ENCODE data around the gene DUSP2.
"Not testable (repeated sequence)": the region's sequence is repeated elsewhere in the genome, so short reads cannot be mapped to it uniquely, and the experiment has no call there.

Gene DUSP2

DNA sequence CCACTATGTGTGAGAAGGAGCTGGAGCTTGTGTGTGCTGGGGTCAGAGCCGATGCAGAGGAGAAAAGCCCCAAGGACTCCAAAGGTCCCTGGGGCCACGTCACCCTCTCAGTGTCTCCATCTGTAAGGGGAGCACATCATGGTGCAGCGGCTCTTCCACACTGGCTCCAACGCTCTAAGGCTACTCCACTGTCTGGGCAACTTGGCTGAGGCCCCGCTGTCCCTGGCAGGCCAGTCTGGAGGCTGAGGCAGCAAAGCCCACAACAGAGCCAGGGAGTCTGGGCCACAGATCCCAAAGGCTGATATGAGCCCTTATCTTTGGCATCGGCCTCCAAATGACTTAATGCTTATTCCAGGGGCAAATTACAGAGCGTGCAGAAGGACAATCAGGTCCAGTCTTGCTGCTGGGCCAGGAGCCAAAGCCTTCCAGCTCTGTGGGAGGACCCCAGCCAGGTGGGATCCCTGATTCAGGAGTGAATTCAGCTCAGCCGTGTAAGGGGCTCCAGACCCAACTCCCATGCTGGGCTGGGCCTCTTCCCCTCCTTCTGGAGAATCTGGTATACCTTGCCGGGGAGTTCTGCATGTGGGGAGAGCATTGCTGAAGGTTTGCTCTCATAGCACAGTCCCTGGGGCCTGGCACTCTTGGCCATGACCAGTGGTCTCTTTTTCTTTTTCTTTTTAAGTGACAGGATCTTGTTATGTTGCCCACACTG lies 1.8 kb upstream of the DUSP2 start:
- no peak for DNase-seq (ENCODE audit: low read depth)

DNA sequence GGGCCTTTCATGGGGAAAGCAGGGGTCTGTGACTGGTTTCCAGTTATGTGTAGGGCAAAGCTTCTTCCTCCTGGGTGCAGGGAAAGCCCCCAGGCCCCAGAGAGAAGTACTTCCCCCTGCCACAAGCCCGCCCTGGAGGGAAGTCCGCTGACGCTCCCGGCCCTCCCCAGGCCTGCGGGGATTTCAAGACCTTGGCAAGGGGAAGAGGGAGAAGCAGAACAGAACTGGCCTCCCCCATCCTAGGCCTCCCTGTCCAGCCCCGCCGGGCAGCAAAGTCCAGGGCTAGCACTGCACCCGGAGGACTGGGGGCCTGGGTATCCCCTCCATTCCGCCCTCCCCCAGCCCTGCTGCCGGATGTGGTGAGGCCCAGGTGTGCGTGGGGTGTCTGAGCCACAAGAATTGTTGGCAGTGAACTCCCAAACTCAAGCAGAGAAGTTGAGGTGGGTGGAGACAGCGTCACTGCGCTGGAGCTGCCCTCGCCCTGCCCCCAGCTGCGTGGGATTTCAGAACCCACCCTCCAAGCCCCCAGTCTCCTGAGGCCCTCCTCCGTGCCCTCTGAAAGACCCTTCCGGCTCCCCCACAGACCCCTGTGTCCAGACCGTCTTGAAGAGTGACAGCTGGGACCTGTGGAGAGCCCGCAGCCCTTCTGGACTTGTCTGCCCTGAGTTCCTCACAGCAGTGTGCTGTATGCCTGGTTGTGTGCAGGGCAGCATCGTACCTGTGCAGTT lies 1.1 kb upstream of the DUSP2 start:
- DNase-seq (ENCODE audit: low read depth): no peak

DNA sequence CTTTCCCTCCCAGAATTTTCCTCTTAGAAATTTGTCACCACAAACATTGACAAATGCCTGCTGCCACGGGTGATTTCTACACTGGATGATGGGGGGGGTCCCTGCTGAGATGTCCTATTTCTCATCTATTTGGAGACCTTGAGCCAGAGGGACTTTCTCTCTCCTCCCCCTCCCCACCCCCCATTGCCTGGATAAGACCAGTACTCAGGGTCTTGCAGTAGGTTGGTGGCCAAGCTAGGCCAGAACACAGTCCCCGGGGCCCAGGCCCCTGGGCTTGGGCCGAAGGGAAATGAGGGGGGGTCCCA lies 560 bp upstream of the DUSP2 start:
- no peak for DNase-seq (ENCODE audit: low read depth)

DNA sequence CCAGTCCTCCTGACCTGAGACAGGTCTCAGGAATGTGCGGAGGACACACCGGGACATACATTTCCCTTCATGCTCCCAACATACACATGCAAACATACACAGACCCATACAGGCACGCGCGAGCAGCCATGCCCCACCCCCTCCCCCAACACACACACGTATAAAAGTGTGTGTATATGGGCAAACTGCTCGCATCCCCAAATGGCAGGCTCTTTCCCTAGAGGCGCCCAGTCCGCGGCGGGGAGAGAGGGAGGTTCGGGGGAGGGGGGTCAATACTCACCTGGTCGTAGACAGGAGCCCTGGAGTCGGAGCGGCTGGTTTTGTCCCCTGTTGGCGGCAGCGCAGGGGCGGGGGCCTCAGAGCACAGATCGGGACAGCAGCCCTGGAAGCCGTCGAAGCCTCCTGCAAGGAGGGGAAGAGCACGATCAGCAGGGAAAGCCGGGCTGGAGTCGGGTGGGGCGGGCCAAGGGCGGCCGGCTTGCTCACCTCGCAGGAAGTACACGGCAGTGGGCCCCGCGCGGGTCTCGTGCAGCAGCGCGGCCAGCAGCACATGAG lies 682 bp downstream of the DUSP2 start:
- DNase-seq (ENCODE audit: low read depth): no peak

DNA sequence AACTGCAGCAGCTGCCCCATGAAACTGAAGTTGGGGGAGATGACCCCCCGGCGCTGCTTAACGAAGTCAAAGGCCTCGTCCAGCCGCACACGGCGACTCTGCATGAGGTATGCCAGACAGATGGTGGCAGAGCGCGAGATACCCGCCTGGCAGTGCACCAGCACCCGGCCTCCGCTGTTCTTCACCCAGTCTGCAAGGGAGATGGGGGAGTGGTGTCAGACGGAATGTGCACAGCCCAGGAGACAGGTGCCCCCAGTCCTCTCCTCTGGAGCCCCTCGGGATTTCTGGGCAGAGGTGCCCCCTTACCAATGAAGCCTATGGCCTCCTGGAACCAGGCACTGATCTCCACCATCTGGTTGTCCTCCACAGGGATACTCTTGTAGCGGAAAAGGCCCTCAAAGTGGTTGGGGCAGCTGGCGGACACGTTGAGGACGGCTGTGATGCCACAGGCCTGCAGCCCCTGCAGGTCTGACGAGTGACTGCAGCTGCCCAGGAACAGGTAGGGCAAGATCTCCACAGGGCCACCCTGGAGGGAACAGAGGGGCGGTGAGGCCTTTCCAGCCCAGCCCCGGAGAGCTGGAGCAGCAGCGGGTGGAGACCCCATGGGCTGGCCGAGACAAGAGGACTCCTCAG lies 1.3 kb downstream of the DUSP2 start:
- no peak for DNase-seq (ENCODE audit: low read depth)

DNA sequence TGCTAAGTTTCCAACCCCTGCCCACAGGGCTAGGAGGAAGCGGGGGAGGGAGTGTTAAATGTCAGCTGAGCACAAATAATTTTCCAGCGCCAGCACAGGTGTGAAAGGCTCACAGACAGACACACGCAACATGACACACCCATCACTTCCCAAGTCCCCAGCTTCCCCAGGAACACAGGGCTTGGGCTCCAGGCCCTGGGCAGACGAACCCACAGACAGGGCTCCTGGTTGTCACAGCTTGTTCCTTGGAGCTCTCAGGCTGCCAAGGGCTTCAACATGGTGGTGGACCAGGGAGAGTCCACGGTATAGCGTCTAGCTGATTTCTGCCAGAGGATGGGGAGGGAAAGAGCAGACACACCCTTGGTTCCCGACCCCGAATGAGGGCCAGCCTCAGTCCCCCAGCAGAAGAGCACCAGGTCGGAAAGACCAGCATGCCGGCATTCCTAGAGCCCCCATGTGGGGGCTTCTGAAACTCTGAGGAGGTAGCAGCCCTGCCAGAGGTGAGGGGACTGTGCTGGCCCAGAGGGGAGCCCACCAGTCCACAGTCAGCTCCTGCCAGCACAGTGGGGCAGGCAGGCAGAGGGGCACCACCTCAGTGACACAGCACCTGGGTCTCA lies 1.9 kb downstream of the DUSP2 start:
- DNase-seq (ENCODE audit: low read depth): no peak

DNA sequence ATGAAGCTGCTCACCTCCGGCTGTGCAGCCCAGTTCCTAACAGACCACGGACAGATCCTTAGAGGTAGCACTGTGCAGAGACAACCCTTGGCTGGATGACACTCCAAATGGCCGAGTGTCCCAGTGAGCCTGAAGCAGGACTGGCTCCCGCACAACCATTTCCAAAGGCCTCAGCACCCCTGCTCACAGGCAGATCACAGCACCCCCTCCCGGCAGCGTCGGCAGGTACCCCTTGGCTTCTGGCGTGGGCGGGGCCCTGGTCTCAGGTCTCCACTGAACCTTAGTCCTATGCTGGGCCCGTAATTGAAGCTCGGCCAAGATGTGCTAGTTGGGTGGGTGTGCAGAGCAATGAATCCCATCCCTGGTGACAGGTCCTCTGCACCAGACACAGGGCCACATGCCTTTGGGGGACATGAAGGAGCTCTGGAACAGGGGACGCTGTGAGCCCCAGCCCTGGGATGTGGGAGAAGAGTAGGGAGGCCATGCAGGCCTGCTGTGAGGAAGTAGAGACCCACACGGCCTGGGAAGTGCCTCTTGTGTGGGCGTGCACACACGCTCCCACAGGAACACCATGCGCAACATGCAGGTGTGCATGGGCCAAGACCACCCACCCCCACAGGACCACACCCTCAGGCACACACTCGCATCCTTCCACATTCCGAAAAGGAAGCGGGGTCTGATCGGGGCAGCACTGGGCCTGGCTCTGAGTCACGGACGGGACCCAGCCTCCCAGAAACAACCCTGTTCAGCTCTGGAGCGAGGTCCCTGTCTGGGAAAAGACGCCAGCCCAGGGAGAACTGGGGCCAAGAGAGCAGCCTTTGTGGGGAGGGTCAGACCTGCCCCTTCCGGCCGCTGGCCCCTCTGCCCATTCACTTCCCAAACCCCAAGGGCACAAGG lies 2.8 kb downstream of the DUSP2 start:
- DNase-seq (ENCODE audit: low read depth): no peak

DNA sequence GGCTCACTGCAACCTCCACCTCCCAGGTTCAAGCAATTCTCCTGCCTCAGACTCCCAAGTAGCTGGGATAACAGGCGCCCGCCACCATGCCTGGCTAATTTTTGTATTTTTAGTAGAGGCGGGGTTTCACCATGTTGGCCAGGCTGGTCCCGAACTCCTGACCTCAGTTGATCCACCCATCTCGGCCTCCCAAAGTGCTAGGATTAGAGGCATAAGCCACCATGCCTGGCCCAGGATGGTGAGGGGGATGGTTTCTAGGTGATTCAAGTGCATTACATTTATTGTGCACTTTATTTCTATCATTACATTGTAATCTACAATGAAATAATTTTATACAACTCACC lies 3.6 kb downstream of the DUSP2 start:
- not testable (repeated sequence) for DNase-seq (ENCODE audit: low read depth)

DNA sequence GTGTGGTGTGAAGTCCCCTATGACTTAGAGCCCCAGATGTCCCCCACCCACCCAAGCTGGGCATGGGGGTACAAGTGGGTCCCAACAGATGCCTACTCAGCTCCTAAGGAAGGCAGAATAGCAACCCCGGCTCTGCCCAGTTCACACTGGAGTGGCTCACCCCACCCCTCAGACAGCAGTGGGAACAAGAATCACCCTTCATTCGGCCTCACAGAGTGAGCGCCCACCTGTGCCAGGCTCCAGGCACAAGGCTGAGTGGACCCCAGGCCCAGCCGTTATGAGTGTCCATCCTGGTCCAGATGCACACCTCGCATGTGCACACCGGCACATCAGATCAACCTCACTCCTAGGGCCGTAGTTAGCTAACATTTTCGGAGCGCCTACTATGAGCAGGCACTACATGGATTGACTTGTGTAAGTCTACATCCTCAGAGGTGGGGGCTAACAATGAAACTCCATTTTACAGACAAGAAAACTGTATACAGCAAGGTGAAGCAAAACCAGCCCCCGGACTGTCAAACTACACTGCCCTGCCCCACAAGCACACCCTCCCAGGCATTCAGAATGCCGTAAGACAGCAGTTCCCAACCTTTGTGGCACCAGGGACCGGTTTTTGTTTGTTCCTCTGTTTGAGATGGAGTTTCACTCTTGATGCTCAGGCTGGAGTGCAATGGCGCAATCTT lies 4.2 kb downstream of the DUSP2 start:
- no peak for DNase-seq (ENCODE audit: low read depth)

DNA sequence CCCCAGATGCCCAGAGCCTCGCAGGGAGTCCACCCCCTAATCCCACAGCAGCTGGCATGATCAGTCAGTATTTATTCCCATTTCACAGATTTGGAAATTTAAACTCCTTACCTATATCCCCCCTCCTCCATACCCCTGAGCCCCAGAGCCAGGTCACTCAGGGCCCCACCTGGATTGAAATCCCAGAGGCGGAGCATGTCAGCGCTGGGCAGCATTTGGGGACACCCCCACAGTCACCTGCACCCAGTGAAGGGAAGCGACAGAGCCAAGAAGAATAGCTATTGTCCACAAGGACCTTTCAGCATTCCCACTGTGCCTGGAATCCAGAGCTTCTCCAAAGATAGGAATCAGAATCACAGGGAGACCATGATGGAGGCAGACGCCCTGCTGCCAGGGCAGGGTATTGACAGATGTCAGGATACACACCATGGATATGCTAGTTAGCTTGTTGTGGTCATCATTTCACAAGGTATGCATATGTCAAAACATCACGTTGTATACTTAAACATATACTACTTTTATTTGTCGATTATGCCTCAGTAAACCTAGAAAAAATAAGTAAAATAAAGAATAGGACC lies 6.0 kb downstream of the DUSP2 start:
- DNase-seq (ENCODE audit: low read depth): no peak

DNA sequence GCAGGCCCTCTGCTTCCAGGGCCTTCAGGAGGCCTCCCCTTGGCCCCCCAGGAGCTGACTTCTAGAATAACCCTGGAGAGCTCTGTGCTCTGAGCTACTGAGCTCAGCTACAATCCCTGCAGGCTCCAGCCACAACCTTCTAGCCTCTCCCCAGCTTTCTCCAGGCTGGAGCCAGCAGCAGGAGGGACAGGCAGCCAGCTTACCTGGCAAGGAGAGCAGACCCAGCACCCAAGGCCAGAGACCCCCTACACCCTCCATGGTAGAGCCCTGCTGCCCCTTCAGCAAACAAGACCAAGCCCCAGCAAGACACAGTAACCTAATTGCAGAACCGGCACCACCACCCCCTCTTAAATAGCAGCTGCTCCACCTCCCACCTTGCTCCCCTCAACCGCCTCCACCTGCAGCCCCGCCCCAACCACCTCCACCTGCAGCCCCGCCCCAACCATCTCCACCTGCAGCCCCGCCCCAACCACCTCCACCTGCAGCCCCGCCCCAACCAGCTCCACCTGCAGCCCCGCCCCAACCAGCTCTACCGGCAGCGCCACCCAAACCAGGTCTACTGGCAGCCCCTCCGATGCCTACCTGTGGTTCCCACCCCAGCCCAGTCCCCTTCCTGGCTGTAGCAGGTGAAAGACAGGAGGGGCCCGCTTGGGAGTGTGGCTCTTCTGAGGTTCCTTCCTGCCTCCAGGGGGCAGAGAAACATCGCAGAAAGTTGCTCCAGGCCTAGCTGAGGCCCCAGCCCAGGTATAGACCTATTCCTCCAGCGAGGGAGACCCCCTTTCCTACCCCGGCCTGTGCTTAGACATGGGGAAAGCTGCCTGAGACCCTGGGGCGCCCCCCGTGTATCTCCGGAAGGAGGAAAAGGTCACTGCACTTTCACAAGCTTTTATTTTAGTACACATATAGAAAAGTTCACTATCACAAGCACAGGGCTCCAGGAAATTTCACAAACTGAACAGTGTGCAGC lies 6.8 kb downstream of the DUSP2 start, which contains the start of gene ASTL:
ASTL (minus strand) TSS at position 324 of the 967 bp plus-strand sequence; CDS start at position 258, 66 bp downstream.
- no peak for DNase-seq (ENCODE audit: low read depth)

DNA sequence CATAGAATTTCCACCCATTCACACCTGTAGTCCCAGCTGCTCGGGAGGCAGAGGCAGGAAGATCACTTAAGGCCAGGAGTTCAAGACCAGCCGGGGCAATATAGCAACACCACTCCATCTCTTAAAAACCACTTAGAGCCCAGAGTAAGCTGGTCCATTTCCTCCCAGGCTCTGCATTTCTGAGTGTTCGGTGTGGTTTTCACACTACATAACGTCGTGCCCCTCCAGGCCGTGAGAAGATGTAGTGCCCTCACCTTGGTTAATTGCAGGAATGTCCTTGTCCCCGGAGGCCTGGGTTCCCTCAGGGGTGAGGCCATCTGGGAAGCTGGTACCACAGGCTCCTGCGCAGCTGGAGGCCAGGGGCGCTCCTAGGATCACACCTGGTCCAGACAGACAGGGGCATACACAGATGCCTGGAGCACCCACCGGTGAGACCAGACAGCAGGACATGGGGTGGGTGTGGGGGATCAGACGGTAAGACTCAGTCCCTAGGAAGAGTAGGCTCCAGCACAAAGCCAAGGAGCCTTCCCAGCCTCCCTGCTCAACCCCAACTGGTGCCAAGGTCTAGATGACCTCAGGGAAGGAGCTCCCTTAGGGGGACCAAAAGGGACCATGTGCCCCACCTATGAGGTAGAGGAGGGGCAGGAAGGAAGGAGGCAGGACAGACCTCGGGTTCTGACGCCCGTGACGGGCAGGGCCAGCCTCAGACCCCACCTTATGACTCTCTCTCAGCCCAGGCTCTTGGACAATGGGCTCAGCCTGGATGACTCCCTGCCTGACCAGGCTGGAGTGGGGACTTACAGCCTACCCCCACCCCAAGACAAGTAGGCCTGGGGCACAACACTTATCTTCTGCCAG lies 7.7 kb downstream of the DUSP2 start:
- no peak for DNase-seq (ENCODE audit: low read depth)

DNA sequence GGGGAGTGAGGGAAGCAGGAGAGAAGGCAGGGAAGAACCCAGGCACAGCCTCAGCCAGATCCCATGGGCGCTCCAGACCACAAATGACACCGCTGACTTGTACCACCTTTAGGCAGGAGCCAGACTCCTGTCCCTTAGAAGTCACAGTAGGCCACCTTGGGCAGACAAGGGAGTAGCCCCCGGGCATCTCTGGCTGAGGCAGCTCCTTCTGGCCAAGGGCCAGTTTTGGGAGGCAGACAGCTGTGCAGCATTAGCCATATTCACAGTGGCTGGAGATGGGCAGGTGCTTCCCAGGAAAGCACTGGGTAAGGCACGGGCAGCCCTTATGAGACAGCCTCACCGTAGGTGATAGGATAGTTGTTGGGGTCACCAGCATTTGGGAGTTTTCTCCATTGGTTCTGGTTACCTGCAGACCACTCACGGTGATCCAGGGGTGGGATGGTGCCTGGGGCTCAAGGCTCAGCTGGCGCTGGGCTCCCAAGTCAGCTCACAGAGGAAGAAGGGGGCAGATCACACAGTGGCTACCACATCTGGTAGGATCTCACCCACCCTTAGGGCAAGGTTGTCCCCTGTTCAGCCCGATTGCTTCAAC lies 9.0 kb downstream of the DUSP2 start:
- DNase-seq (ENCODE audit: low read depth): no peak

DNA sequence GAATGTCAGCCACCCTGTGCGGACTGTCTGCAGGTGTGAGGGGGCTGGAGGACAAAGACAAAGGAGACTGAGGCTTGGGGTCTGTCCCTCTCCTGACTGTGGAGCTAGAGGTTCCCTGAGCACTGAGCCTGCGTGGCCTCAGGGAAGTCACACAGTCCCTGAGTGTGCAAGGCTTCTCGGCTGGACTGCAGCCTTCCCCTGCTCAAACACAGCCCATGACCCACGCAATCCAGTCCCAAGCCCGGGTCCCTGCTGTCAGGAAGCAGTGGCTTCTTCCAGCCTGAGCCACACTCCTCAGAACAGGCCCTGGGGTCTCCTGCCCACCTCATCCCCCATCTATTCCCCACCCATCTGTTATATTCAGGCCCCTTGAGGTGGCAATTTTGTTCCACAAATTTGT lies 9.6 kb downstream of the DUSP2 start:
- DNase-seq (ENCODE audit: low read depth): no peak

DNA sequence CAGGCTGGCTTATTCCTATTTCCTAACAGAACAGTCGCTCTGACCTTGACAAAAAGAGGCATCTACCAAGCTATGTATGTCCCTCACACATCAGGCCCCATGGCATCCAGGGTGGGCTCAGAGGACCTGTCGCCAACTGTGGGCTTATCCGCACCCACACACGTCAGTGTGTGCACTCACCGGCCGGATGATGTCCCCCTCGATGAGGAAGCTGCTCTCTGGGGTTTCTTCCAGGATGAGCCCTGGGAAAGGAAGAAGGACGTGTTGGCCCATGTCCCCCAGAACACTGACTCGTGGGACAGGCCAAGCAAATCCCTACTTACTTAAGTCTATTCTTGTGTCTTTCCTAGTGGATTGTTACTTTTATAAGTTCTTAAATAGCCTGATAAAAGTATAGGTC lies 10.1 kb downstream of the DUSP2 start:
- DNase-seq (ENCODE audit: low read depth): no peak

DNA sequence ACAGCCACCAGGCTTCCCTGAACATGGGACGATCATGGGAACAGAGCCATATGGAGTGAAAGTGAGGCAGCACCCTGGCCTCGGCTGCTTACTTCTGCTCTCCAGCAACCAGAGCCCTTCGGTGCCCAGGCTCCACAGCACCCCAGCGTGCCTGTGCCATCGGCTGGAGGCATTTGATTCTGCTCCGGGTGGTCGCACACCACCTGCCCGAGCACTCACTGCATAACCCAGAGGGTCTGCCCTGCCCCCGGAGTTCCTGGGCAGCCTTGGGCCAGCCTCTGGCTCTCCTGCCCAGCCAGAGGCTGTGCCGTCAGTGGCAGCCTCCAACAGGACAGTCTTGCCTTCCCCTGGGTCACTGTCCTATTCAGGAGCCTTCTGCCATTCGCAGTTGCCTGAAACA lies 10.8 kb downstream of the DUSP2 start:
- no peak for DNase-seq (ENCODE audit: low read depth)

DNA sequence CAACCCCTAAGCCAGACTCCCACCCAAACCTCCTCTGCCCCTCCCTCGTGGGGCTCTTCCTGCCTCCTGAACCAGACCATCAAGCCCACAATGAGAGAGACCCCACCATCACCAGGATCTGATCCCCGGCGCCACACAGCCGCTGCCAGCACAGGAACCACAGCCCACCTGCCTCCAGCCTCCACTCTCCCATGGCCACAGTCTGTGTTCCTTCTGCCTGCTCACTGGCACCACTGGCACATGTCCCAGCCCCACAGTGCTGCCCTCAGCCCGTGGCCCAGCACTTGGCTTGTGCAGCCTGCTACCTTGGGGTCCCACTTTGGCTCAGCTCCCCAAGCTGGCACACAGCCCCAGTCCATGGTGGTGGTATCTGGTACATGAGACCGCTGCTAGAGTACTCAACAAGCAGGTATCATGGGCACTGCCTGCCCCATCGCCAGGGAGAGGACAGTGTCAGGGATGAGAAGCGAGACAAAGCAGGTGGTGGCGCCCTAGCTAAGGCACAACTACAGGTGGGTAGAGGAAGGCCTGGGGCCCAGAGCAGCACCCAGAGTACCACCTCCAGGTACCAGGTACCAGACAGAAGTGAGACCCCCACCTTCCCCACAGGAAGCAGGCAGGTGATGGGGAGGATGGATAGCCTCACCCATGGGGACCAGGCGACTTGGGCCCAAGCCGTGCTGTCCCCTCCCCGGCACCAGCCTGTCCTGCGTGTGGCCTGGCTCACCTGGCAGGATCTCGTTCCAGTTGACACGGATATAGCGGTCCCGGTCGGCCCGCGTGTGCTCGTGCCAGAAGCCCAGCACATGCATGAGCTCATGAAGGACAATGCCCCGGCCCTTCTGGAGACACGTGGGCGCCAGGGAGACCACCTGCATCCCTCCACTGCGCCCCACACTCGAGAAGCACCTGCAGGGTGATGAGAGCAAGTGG lies 13.2 kb downstream of the DUSP2 start:
- DNase-seq (ENCODE audit: low read depth): no peak
